DMS114 treated with DMSO at 0.1 percent for 48 hours (cell line): ENCODE measurements around the gene SRCAP.

Experiments used
- DNase-seq: peaks from one replicate; lab custom pipeline; 2025; ENCODE audit not compliant: unreplicated experiment; lab: John Stamatoyannopoulos, UW

SRCAP gene

DNA sequence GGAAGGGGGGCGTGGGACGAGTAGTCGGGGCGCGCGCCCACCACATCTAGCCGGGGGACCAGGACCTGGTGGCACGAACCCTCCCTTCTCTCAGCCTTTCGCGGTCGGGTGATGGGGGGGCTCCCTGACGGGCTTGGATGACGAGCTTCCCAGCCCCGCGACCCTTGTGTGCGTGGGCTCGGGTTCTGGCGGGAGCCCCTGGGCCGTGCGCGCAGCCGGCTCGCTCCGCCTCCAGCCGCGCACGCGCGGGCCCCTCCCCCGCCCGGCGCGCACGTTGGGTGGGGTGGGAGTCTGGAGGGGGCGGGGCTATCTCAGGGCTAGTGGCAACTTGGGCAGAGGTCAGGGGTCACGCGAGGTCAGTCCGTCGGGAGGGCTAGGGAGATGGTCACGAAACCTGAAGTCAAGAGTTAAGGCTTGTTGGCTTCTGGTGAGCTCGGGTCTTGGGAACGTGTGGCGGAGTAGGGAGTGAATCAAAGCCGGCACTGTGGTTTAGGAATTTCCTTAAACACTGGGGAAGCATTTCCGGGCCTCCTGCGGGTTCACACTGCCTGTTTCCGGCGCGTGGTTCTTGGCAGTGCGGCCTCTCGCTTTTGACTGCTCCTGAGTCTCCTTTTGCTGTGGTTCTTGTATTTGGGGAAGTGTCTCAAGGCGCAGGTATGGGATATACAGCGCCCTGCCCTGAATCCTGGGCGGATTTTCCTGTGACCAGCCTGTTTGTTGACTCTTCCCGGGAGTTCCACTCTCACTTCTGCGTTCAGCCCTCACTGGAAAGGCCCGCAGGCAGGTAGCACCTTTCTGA, at the start of gene SRCAP:
Gene SRCAP, plus strand, starts transcription at position 356 of the 799 bp plus-strand sequence. CDS start 1,654 bp downstream, outside the sequence.
- peak; percentile 64 for DNase-seq

DNA sequence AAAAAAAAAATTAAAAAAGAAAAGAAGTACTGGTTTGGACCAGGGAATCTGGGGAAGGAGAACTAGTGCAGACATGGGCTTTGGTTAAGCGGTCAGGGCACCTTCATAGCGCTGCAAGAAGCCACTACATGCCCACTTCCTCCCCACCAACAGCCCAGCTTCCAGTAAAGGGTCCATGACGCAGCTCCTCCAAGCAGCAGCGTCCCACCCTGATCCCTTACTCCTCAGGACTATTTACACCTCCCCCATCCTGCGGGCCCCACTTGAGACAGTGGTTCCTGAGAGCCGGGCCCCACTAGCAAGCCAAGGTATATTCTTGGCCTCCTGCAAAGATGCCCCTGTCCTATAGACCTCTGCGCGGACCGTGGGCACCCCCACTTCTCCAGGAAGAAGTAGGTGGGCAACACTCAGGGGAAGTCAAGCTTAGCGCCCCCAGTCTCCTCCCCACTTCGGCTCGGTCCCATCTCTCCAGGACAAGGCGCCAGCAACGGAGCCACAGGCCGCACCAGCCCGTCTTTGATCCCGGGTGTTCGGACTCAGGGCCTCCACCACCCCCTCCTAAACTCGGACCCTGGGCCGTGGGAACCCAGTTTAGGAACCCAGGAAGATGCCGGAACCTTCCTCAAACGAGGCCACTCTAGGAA, 49.1 kb upstream of the SRCAP start:
- no peak for DNase-seq

DNA sequence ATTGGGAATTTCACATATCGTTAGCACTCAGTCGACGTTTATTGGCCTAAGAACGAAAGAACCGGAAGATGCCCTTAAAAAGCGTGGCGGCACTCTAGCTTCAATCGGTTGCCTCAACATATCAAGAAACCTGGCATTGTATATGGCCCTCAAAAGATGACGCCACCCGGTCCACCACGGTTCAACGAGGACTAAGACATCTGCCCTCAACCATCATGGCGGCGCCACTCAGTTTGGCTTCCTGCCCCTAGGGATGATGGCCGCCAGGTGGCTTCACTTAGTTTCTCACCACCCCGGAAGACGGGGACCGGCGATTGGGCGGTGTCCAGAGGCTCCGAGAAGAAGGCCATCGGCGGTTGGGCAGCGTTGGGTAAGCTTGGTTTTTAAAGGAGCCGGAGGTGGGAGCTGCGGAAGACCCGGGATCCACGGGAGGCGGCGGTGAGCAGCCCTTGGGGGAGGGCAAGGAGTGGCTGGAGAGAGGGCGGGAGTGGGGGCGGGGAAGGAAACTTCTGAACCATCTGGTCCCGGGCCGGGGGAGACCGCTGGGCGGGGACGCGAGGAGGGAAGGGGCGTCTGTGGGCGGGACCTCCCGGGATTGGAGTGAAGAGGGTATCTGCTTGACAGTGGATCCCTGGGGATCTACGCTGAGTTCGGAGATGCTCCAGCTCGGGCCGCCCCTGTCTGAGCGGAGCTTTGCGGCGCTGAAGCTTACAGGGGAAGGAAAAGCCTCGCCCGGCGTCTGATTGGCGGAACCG, 48.4 kb upstream of the SRCAP start, which contains the start of gene PRR14:
Gene PRR14, plus strand, starts transcription at position 592 of the 755 bp plus-strand sequence. CDS start 686 bp downstream, outside the sequence.
- peak; percentile 98 for DNase-seq

DNA sequence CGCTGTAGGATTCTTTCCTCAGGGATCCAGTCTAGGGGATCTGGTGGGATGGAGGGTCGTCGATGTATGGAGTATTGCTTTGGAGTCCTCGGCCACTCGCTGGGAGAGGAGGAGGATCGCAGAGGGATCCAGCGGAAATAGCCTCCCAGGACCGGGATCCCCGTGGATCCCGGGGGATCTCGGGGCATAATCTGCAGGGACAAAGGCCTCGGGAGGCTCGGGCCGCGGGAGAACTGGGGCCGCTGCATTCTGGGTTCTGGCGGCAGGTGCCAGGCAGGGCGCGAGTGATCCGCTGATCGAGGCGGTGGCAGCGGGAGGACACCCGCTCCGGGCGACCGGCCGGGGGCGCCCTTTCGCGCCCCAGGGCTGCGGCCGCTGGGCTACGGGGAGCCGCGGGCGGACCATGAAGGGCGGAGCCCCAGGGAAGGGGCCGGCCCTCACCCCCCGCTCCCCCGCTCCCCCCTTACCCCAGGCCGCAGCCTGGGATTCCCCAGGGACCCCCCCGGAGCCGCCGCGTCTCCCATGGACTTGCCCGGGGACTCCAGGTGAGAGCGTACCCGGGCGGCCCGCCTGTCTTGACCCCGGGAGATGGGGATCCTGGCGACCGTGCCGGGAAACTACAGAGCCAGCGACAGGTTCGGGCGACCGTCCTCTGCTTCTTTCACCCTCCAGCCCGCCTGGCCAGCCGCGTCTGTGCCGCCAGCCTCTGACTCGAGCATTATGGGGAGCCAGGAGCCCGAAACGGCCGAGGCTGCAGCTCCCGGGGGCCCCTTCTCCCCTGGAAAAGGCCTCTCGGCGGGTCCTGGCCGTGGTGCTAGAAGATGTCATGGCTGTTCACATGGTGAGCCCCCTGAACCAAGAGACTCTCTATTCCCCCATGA, 47.6 kb upstream of the SRCAP start:
- no peak for DNase-seq

DNA sequence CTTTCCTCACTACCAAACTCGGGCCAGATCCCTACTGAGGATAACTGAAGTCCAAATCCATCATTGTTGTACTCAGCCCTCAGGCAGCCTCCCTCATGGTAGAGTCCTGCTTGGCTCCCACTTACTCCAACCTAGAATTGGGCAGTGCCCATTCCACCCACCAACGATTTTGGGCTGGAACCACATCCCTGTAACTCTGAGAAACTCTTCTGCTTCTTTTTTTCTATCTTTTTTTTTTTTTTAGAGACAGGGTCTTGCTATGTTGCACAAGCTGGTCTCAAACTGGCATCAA, 47.0 kb upstream of the SRCAP start:
- no peak for DNase-seq

DNA sequence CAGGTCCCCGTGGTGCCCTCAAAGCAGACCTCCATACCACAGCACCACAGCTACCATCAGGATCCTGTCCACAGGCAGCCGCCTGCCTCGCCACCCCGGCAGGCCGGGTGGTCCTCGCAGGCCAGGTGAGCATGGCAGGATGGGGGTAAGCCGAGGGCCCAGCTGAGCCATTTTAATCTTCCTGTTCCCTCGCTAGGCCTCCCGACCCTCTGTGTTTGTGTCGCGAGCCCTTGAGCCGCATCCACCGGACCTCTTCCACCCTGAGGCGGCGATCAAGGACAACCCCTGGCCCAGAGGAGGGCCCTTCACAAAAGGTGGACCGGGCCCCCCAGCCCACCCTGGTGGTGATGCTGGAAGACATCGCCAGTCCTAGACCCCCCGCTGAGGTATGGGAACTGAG, 46.3 kb upstream of the SRCAP start:
- DNase-seq, result no peak

DNA sequence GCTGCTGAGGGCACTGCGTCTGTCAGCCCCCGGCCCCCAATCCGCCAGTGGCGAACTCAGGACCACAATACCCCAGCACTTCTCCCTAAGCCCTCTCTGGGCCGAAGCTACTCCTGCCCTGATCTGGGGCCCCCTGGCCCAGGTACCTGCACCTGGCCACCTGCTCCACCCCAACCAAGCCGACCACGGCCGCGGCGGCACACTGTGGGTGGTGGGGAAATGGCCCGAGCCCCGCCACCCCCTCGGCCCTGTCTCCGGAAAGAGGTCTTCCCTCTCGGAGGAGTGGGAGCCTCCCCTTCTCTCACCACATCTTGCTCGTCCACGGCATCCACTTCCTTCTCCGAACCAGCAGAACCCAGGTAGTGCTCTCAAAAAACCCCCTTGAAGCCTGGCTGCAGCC, 44.1 kb upstream of the SRCAP start:
- DNase-seq, result no peak

DNA sequence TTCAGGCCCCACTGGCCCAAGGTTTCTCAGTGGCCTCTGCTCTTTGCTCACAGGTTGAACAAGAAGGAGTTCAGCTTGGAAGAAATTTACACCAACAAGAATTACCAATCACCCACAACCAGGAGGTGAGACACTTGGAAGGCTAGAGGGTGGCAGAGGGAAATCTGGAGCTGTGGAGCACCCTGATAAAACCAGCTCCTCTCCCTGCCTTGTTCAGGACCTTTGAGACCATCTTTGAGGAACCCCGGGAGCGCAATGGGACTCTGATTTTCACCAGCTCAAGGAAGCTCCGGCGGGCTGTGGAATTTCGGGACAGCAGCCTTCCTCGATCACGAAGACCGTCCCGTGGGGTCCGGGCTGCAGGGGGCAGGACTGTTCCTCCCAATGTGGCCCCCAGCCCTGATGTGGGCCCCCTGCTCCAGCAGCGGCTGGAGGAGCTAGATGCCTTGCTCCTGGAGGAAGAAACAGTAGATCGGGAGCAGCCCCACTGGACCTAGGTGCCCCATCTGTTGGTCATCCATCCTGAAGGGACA, 43.1 kb upstream of the SRCAP start:
- no peak for DNase-seq

DNA sequence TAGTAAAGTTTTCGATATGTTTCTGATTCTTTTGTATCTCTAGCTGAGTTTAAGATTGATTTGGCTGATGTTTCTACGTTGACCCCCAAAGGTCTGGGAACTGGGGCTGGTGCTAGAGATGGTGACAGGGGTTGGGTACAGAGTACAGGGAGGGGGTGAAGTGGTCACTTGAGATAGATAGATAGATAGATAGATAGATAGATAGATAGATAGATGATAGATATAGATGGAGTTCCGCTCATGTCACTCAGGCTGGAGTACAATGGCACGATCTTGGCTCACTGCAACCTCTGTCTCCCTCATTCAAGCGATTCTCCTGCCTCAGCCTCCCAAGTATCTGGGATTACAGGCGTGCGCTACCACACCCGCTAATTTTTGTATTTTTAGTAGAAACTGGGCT, 42.6 kb upstream of the SRCAP start:
- DNase-seq, result no peak

DNA sequence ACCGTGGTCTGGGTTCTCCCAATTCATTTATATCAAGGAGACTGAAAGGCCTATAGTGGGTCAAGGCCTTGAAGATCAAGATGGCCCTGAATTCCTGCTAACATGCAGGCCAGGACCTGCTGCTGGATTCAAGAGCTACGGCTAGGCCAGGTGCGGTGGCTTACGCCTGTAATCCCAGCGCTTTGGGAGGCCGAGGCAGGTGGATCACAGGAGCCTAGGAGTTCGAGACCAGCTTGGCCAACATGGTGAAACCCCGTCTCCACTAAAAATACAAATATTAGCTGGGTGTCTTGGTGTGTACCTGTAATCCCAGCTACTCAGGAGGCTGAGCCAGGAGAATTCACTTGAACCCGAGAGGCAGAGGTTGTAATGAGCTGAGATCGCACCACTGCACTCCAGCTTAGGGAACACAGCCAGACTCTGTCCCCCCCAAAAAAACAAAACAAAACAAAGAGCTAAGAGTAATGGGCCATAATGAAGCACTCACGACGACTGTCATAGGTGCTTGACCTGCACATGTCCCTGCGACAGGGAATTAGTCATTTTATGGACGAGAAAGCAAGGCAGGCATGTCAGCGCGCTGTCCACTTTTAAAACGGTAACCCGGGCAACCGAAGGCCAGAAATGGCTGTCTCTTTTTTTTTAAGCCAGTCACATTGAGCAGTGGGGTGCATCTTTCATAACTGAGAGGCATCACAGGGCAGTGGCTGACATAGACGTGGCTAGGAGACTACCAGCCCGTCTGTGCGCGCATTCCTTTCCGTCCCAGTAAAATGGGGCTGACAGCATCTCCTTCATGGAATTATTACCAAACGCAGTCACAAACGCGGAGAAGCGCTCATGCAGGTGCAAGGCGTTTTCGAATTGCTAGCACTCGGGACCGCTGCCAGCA, 41.8 kb upstream of the SRCAP start:
- DNase-seq, result peak; percentile 51

DNA sequence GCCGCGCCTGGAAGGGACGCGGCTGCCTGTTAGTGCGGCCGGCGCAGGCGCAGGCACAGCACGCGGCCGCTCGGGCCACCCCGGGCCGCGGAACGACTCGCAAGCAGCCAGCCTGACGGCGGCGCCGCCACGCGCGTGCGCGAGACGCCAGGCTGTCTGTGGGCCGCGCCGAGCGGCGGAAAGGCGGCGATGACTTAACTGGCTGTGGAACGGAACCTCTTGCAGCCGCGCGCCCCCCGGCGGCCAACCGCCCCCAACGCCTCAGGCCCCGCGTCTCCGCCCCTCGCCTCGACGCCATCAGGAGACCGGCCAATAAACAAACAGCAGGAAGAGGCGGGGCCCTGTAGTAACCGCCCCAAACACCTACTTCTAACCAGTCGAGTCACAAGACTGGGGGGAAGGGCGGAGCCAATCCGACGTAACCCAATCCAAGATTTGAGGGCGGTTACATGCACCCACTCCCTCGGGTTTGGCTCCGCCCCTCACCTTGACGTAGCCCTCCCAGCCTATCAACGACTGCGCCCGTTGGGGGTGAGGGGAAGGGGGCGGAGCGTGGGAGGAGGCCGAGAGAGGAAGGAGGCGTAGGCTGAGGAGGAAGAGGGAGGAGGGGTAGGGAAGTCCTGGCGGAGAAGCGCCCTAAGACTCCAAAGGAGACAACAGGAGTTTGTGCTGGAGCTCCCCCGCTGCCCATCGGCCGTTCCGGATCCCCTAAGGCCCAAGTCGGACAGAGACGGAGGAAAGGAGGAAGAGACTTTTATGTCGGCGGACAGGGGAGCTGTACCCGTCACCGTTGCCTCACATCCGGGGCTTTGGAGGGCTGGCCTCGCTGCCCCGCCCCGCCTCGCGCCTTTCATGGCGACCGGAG, 40.9 kb upstream of the SRCAP start, which contains the start of gene FBRS:
Gene FBRS, plus strand, starts transcription at position 566 of the 865 bp plus-strand sequence. CDS start 1,088 bp downstream, outside the sequence.
- DNase-seq, result peak; percentile 98

DNA sequence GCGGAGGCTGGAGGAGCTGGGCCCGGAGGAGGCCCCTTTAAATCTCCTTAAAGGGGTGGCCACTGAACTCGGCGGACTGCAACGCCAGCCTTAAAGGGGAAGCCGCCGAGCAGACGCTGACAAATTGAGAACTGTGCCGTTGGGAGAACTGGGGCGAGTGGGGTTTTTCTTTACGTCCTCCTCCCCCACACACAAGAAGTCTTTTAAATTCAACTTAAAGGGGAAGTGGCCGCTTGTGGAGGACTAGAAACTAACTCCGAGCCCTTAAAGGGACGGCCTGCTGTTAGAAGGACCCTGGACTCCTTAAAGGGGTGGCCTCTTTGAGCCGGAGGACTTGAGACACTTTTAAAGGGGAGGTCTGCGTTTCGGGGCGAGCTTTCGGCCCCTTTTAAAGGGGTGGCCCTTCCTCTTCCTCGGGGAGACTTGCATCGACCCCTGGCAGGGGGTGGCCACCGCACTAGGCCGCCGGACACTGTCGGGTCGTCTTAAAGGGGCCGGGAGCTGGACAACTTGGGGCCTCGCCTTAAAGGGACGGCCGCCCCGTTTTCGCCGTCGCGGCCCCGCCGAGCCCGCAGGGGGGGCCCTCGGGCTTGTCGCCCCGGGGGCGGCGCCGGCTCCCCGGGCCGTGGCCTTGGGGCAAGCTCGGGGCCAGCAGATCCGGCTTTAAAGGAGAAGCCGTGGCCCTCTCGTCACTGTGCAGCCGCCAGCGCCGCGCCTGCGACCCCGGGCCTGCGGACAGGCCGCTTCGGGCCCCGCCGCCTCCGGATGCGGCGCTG, 40.1 kb upstream of the SRCAP start:
- peak; percentile 94 for DNase-seq

DNA sequence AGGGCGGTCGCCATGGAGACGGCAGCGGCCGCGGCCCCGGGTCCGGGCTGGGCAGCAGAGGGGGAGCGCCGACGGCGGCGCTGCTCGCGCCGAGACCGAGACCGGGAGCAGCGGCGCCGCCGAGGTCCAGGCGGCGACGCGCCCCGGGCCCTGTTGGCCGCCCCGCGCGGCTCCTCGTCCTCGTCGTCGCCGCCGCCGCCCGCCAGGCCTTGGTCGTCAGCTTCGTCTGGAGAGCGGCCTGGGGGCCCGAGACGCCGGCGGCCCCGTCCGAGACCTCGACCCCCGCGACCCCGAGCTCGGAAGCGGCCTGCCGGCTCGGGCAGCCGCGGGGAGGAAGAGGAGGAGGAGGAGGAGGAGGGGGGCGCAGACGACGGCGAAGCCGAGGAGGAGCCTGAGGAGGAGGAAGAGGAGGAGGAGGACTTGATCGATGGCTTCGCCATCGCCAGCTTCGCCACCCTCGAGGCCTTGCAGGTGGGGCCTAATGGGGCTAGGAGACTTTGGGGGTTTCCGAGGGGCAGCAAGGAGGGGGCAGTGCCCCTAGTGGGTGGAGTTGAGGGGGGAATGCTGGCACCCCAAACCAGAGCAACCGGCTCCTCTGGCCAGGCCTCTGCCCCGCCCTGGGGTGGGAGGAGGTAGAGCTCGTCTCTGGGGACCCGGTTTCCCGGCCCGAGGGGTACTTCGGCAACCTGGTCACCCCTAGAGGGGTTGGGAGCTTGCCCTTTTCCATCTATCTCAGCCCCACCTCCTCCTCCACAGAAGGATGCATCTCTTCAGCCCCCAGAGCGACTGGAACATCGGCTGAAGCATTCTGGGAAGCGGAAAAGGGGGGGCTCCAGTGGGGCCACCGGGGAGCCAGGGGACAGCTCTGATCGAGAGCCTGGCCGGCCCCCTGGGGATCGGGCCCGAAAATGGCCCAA, 39.2 kb upstream of the SRCAP start:
- no peak for DNase-seq

DNA sequence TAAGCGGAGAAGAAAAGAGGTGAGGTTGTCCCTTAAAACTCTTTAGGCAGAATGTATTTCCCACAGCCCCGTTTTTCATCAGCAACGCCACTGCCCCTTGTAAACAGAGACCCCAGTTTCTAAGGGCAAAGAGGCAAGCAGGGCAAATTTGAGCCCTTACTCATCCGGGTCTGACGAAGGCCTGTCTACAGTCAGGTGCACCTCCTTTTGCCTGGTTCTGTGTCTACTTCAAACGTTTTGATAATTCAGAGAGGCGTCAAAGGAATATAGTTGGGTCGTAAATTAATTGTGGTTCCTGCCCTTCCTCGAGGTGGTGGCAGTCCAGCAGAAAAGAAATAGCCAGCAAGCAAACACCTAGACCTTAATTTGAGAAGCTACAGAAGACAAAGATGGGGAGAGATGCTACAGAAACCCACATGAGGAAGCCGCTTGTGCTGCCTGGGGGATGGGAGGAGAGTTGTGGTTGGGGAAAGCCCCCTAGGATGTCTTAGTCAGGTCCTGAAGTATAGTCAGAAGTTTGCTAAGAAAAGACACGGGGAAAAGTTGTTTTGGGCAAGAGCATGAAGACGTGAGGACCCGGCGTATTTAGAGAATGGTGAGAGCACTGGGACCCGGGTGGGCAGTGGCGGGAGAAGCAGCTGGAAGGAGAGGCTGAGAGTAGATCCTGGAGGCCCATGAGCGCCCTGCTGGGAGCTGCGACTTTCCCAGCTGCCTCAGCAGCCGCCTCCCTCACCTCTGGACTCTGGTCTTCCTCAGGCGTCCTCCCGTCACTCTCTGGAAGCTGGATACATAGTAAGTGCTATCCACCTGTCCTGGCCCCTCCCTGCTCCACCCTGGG, 38.3 kb upstream of the SRCAP start:
- DNase-seq, result no peak

DNA sequence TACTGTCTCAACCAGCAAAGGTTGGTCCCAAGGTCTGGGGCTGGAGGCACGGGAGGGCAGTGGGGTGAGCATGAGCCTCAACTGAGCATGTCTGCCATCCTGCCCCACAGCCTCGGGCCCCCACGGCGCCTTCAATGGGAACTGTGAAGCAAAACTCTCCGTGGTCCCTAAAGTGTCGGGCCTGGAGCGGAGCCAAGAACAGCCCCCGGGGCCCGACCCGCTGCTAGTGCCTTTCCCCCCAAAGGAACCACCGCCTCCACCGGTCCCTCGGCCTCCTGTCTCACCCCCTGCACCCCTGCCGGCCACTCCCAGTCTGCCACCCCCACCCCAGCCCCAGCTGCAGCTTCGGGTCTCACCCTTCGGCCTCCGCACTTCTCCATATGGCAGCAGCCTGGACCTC, 36.5 kb upstream of the SRCAP start:
- no peak for DNase-seq

DNA sequence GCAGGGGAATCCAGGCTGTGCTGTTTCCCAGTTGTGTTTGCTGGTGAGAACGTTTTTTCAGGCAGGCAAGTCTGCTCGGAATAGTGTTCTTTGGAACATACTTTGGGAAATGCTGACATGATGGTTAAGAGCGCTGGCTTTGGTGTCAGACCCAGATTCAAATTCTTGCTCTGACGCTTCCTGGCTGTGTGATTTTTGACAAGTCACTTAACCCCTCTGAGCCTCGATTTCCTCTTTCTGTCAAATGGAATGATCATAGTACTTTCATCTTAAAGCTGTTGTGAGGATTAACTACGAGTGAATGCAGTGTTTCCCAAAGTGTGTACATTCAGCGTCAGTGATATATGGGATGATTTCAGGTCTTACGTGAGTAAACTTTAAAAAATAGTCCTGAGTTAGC, 35.9 kb upstream of the SRCAP start:
- no peak for DNase-seq
